Thyroid gland (tissue), 4 donors: ENCODE results near the gene MACF1.

Experiments used
- CTCF ChIP-seq, 6 experiments: fragments of 200-600 bp in 3 of 6; fragments of 450-650 bp in 3 of 6; sonication (generic) in 3 of 6; IDR thresholded peaks; one replicate each; pipeline ENCODE4 v1.5.1; 2016 to 2019; ENCODE audit warnings: antibody characterized with exemption in 6 of 6, mild to moderate bottlenecking in 2 of 6, inconsistent platforms in 1 of 6, moderate library complexity in 1 of 6
- POLR2A ChIP-seq, 2 donors: fragments of 450-650 bp; IDR thresholded peaks; one replicate each; pipeline ENCODE4 v1.6.1; 2017; ENCODE audit warnings: antibody characterized with exemption in 2 of 2, mild to moderate bottlenecking in 2 of 2, moderate library complexity in 1 of 2

GRCh38 chr1:39262802-39263201 is 58.3 kb downstream of the MACF1 start:
- no peak for TF ChIP-seq CTCF (IDR thresholded peaks at IDR 0.05)
- TF ChIP-seq POLR2A (IDR thresholded peaks at IDR 0.05): no peak
